GM18520 (cell line): ENCODE results near the gene CATSPER3.

Experiments used
- ATAC-seq: cut with Tn5 transposase; IDR thresholded peaks from one replicate; pipeline ENCODE4 v1.9.1; 2021; ENCODE audit not compliant: unreplicated experiment

CATSPER3 gene

DNA sequence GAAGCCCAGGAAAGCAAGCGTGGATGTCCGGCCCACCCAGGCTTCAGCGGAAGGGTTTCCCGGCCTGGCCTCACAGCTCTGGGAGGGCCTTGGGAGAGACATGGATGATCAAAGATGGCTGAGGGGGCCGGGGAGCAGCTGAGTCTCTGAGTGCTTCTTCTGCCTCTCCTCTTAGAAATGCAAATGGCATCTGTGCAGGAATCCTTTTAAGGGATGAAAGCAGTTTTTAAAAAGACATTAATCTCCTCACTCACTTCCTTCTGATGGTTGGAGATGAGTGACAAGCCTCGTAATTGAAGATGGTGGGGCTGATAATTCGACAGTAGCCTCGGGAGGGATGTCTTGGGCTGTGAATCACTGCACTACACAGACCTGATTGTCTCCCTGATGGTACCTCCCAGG lies 90.6 kb downstream of the CATSPER3 start:
- no peak for ATAC-seq

DNA sequence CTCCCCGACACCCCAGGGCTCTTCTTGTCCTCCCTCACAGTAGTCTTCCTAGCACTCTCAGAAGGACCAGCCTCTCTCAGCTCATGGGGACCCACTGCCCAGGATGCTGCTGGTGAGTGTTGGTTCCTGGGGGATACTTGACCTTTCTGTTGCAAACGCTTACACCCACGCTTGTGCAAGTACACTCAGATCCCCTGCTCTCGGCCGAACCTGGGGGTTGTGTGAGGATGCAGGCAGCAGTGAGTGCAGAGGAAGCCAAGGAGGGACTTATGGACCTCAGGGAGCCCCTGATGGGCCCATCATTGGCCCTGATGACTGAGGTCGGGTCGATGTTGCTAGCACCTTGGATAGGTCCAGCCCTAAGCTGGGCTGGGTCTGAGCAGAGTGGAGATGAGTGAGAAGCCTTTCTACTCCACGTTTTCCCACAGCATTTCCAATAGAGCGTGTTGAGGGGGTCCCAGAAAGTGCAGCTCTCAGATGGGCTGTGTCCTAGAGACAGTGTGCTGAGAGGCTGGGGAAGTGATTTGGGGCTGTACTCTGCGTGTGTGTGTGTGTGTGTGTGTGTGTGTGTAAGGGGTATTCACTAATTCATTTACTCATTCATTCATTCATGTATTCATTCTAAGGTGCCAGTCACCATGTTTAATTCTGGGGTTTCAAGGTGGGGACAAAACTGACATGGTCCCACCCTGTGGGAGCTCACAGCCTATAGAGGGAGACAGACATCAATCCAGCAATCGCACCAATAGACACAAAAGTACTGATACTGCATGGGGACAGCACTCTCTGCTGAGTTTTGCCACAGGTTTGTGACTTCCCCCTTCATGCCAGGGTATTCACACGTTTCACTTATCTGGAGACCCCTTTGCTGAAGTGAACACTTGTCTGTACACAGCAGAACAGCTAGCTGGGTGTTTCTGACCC lies 91.6 kb downstream of the CATSPER3 start:
- ATAC-seq = no peak

DNA sequence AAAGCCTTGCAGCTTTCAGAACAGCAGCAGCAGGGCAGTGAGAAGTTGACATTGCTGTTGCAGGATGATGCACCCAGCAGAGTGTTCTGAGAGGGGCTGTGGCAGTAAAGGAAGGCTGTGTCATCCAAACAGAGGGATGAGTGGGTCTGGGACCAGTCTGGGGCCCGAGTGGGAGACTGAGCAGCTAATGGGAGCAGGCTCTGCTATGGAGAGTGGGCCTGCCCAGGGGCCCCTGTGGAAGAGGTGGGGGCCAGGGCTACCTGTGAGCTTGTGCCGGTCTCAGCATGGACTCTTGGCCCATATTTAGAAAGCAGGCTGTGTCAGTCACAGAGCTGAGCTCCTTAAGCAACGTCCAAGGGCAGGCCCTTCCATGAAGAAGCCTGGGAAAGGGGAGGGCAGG lies 92.3 kb downstream of the CATSPER3 start:
- no peak for ATAC-seq

DNA sequence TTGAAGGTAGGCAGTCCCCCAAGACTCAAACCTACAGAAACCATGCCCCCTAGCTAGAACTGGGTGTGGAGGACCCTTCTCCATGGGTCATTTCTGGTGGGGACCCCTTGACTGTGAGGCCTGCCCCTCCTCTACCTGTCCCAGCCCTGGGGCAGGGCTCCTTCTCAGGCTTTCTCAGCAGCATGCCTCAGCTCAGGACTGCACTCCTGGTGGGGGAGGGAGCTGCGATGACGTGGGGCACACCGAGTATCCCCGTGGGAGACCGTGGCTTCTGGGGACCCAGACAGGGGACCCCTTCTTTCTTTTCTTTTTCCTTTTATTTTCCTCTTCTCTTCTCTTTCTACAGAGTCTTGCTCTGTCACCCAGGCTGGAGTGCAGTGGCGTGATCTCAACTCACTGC lies 93.3 kb downstream of the CATSPER3 start:
- ATAC-seq = no peak
